GM12875 (cell line): ENCODE data around the gene LTN1.
"Not testable (repeated sequence)": the region's sequence is repeated elsewhere in the genome, so short reads cannot be mapped to it uniquely, and the experiment has no call there.

Source experiments
- H3K4me3 ChIP-seq: one replicate; pipeline ENCODE4 v1.5.1; 2011; ENCODE audit warnings: low read depth, low read length, control low read depth
- TF ChIP-seq, protein P1 (sequence below): IDR thresholded peaks from 2 replicates; pipeline ENCODE4 v1.5.1; 2011; ENCODE audit warnings: low read depth, mild to moderate bottlenecking, control low read depth, inconsistent platforms, low read length, moderate library complexity, borderline replicate concordance; ENCODE audit not compliant: insufficient read depth

The LTN1 gene

GRCh38 chr21:29025328-29025713 is 32.6 kb upstream of the LTN1 start:
- TF ChIP-seq, protein P1, sequence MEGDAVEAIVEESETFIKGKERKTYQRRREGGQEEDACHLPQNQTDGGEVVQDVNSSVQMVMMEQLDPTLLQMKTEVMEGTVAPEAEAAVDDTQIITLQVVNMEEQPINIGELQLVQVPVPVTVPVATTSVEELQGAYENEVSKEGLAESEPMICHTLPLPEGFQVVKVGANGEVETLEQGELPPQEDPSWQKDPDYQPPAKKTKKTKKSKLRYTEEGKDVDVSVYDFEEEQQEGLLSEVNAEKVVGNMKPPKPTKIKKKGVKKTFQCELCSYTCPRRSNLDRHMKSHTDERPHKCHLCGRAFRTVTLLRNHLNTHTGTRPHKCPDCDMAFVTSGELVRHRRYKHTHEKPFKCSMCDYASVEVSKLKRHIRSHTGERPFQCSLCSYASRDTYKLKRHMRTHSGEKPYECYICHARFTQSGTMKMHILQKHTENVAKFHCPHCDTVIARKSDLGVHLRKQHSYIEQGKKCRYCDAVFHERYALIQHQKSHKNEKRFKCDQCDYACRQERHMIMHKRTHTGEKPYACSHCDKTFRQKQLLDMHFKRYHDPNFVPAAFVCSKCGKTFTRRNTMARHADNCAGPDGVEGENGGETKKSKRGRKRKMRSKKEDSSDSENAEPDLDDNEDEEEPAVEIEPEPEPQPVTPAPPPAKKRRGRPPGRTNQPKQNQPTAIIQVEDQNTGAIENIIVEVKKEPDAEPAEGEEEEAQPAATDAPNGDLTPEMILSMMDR: no peak

GRCh38 chr21:29024474-29025327 is 32.0 kb upstream of the LTN1 start, which contains the start of gene USP16:
Gene USP16 (plus strand): TSS chr21:29024668. CDS start chr21:29027914, 3,246 bp downstream.
- TF ChIP-seq, protein P1: no peak
- peak within 1 kb of the TSS; percentile 67 for H3K4me3 ChIP-seq

More at GRCh38 chr21:29025328-29025713, 32.6 kb upstream of the LTN1 start:
- H3K4me3 ChIP-seq: peak overlapping the region; percentile 67

DNA sequence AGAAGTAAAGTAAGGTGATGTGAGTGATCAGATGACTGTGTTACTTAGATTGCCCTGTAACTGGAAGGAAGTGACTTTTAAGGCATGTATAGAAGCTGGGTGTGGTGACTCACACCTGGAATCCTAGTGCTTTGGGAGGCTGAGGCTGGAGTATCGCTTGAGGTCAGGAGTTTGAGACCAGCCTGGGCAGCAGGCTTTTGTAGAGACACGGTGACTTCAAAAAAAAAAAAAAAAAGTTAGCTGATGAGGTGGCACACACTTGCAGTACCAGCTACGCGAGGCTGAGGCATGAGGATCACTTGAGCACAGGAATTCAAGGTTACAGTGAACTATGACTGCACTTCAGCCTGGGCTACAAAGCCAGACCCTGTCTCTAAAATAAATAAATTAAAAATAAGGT is 29.5 kb upstream of the LTN1 start:
- TF ChIP-seq, protein P1: no peak

DNA sequence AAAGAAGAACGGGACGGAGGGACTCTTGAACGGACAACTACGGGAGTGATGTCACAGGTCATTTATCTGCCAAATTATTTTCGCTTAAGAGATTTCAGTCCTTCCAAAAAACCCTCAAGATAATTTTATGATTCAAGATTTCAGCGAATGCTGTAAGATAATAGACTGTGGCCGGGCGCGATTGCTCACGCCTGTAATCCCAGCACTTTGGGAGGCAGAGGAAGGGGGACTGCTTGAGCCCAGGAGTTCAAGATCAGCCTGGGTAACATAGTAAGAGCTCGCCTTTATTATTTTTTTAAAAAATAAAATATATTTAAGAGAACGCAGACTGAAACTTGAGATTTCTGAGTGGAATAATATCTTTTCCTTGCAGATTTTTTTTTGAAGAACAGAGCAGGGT is 25.9 kb upstream of the LTN1 start:
- H3K4me3 ChIP-seq: peak overlapping the region; percentile 92
- TF ChIP-seq, protein P1: no peak

More for the DNA sequence above, 29.5 kb upstream of the LTN1 start:
- no peak overlapping the region for H3K4me3 ChIP-seq

DNA sequence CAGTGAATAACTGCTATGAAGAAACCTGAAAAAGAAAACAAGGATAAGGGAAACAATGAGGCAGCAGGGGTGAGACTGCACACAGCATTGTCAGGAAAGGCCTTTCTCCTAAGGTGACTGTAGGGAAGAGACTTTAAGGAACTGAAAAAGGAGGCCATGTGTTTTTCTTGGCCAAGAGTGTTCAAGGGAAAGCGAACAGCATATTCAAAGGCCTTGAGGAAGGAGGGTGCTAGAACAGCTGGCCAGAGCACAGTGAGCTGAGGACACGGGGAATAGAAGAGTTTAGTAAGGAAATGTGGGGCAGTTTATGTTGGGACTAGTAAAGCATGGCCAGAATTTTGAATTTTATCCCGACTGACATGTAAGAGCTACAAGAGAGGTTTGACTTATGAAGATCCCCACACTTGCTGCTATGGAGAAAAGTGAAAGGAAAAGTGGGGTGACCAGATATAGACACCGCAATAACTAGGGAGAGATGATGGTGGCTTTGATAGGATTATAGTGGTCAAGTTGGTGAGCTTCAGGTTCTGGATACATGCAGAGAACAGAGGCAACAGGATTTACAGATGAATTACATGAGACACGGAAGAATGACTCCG is 25.1 kb upstream of the LTN1 start:
- TF ChIP-seq, protein P1: no peak
- H3K4me3 ChIP-seq: peak overlapping the region; percentile 92

DNA sequence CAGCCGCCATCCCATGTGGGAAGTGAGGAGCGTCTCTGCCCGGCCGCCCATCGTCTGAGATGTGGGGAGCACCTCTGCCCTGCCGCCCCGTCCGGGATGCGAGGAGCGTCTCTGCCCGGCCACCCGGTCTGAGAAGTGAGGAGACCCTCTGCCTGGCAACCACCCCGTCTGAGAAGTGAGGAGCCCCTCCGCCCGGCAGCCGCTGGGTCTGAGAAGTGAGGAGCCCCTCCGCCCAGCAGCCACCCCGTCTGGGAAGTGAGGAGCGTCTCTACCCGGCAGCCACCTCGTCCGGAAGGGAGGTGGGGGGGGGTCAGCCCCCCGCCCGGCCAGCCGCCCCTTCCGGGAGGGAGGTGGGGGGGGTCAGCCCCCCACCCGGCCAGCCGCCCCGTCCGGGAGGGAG is 18.6 kb upstream of the LTN1 start:
- H3K4me3 ChIP-seq: not testable (repeated sequence)

DNA sequence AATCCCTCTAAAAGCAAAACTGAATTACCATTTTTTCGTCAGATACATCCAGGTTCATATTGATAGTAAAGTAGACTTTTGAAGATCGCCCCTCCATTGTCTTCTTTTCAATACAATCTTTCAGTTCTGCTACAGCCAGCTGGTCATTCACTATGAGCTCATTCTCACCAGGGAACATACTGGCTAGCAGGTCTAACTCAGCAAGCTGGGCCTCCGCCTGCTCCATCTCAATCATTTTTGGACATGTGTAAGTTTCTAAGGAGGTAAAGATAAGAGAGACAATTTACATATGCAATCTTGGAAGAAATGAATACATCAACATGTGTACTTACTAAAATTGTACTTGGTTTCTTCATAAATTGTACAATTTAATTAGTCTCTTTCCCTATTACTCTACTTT is 15.7 kb upstream of the LTN1 start:
- no peak overlapping the region for H3K4me3 ChIP-seq
- TF ChIP-seq, protein P1: no peak
